B cell (primary cell): ENCODE measurements around the gene TNPO2. TPM values are rescaled to one million over a fixed set of nuclear protein-coding genes. Genes with fewer than 3 reads are reported as not detected.

Experiments used
- ATAC-seq: fragments of 200-7000 bp; cut with Tn5 transposase; one replicate; pipeline ENCODE4 v1.10.0; 2021; ENCODE audit warnings: low read depth, mild to moderate bottlenecking, moderate number of reproducible peaks, moderate library complexity
- CTCF ChIA-PET: fragments of 350-600 bp; sonication (Branson Sonifier 250); formaldehyde crosslinking; loops from one replicate; lab custom pipeline; 2021; ENCODE audit warnings: antibody characterized with exemption, inconsistent platforms; lab: Charles Lee
- POLR2A ChIA-PET: fragments of 350-600 bp; sonication (Branson Sonifier 250); formaldehyde crosslinking; loops from one replicate; lab custom pipeline; 2021; ENCODE audit warnings: antibody characterized with exemption; lab: Charles Lee
- DNase-seq: peaks from one replicate; pipeline ENCODE4 v3.0.0; 2013
- H2AFZ ChIP-seq: 2 replicates; pipeline ENCODE4 v1.6.1; 2012; ENCODE audit warnings: mild to moderate bottlenecking, low read depth, low read length; ENCODE audit not compliant: insufficient read depth, poor library complexity, severe bottlenecking
- H3K27ac ChIP-seq, 2 donors: 1 replicate in 1 of 2; 2 replicates in 1 of 2; pipeline ENCODE4 v1.5.1; 2012 to 2013; ENCODE audit warnings: low read length in 2 of 2, mild to moderate bottlenecking in 2 of 2, moderate library complexity in 1 of 2
- H3K27me3 ChIP-seq, 4 experiments: fragments of 200-600 bp in 1 of 4; sonication (generic) in 1 of 4; replicated peaks in 1 of 4; 1 replicate in 2 of 4; 2 replicates in 2 of 4; pipeline versions ENCODE4 v1.6.1 to v1.7.0; 2013 to 2016; ENCODE audit warnings: low read length in 3 of 4, mild to moderate bottlenecking in 2 of 4, mixed read lengths in 1 of 4, moderate library complexity in 1 of 4; ENCODE audit not compliant: insufficient read depth in 4 of 4, control insufficient read depth in 3 of 4; ENCODE audit errors: control extremely low read depth in 1 of 4
- H3K36me3 ChIP-seq, 2 experiments: replicated peaks in 1 of 2; 1 replicate in 1 of 2; 2 replicates in 1 of 2; pipeline versions ENCODE4 v1.6.1 to v1.7.1; 2013; ENCODE audit warnings: low read length in 1 of 2; ENCODE audit not compliant: insufficient read depth in 2 of 2, control insufficient read depth in 1 of 2; ENCODE audit errors: control extremely low read depth in 1 of 2, extremely low read depth in 1 of 2
- H3K4me1 ChIP-seq, 2 donors: fragments of 200-600 bp in 1 of 2; sonication (generic) in 1 of 2; 1 replicate in 1 of 2; 2 replicates in 1 of 2; pipeline versions ENCODE4 v1.5.1 to v1.6.1; 2013 to 2017; ENCODE audit warnings: low read length in 2 of 2; ENCODE audit not compliant: control insufficient read depth in 2 of 2, insufficient read depth in 2 of 2
- H3K4me2 ChIP-seq: replicated peaks from 2 replicates; pipeline ENCODE3; 2012; ENCODE audit warnings: mild to moderate bottlenecking, low read depth, low read length; ENCODE audit not compliant: poor library complexity, severe bottlenecking
- H3K4me3 ChIP-seq, 5 experiments: fragments of 200-600 bp in 1 of 5; sonication (generic) in 1 of 5; 1 replicate in 3 of 5; 2 replicates in 2 of 5; pipeline versions ENCODE4 v1.5.1 to v1.7.0; 2011 to 2016; ENCODE audit warnings: low read length in 4 of 5, mild to moderate bottlenecking in 4 of 5, low read depth in 2 of 5, control low read depth in 1 of 5, moderate library complexity in 1 of 5; ENCODE audit not compliant: insufficient read depth in 1 of 5; ENCODE audit errors: control extremely low read depth in 1 of 5, extremely low read depth in 1 of 5
- H3K79me2 ChIP-seq: fragments of 200-600 bp; sonication (generic); one replicate; pipeline ENCODE4 v1.6.0; 2016; ENCODE audit warnings: low read length; ENCODE audit not compliant: control insufficient read depth, insufficient read depth
- H3K9ac ChIP-seq: fragments of 200-600 bp; sonication (generic); 2 replicates; pipeline ENCODE4 v1.6.1; 2017; ENCODE audit warnings: mild to moderate bottlenecking, low read length, moderate library complexity
- H3K9me3 ChIP-seq, 3 donors: one replicate each; pipeline versions ENCODE4 v1.6.1 to v1.7.1; 2013; ENCODE audit warnings: low read length in 2 of 3; ENCODE audit not compliant: control insufficient read depth in 2 of 3, insufficient read depth in 1 of 3; ENCODE audit errors: control extremely low read depth in 1 of 3
- H4K20me1 ChIP-seq: 2 replicates; pipeline ENCODE4 v1.6.0; 2012; ENCODE audit warnings: mild to moderate bottlenecking, low read length; ENCODE audit not compliant: insufficient read depth, control insufficient read depth, poor library complexity, severe bottlenecking
- H3K27ac Mint-ChIP-seq: one replicate; pipeline ENCODE4 v1.8.0; 2021; ENCODE audit warnings: mixed read lengths
- H3K27me3 Mint-ChIP-seq: one replicate; pipeline ENCODE4 v1.8.0; 2021; ENCODE audit warnings: mixed read lengths
- H3K4me1 Mint-ChIP-seq: one replicate; pipeline ENCODE4 v1.8.0; 2021; ENCODE audit warnings: mixed read lengths
- H3K4me3 Mint-ChIP-seq: one replicate; pipeline ENCODE4 v1.8.0; 2021; ENCODE audit warnings: mixed read lengths
- H3K9me3 Mint-ChIP-seq: one replicate; pipeline ENCODE4 v1.8.0; 2022; ENCODE audit warnings: mixed read lengths; ENCODE audit not compliant: insufficient read depth
- CTCF ChIP-seq: fragments of 200-600 bp; IDR thresholded peaks from one replicate; pipeline ENCODE4 v1.8.0; 2022; ENCODE audit warnings: antibody characterized with exemption, mild to moderate bottlenecking
- EZH2 ChIP-seq: IDR thresholded peaks from 2 replicates; pipeline ENCODE4 v1.6.1; 2012; ENCODE audit warnings: borderline replicate concordance, low read depth, mild to moderate bottlenecking, moderate library complexity, low read length; ENCODE audit not compliant: insufficient read depth, poor library complexity, severe bottlenecking
- WGBS: methylation state at CpG from one replicate; pipeline ENCODE4 v1.1.5; 2013; ENCODE audit warnings: missing lambda C conversion rate; ENCODE audit not compliant: insufficient coverage; 5-methylcytosine and 5-hydroxymethylcytosine counted together
- intact Hi-C: fragments of 100-400 bp; cut with micrococcal nuclease; formaldehyde crosslinking; loops from one replicate; pipeline ENCODE4 v1.10.0; 2022
- polyA plus RNA-seq: library from polyadenylated mRNA; depleted of rRNA; stranded (reverse); fragments of >200 nt; gene quantifications from 2 replicates; pipeline ENCODE4 v1.2.3, GENCODE V29; 2012
- total RNA-seq, 2 donors: library from RNA; stranded (reverse); fragments of 120-200 nt in 1 of 2; gene quantifications; 1 replicate in 1 of 2; 2 replicates in 1 of 2; pipeline versions ENCODE4 v1.2.3 to v1.2.4, GENCODE V29; 2013 to 2022

Gene TNPO2
- total and polyA plus RNA-seq, 2 donors (not counting 1 experiment from before 2014, with no cell fraction given): 73.7 to 85.6 TPM

DNA sequence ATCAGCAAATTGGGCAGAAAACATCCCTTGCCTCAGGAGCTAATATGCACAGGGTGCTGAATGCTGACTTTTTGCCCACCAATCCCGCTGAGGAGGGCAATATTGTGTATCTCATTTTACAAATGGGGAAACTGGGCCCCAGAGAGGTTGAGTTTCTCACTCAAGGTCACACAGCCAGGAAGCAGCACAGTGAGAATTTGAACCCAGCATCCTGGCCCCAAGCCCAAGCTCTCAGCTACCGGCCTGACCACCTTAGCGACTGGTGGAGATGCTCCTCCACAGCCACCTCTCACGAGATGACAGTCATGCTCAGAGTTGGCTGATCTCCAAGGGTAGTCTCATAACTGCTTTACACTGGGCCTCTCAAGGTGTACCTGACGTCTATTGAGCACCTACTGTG is 30.8 kb downstream of the TNPO2 start:
- intact Hi-C loops: no loop called here
- H3K9ac ChIP-seq: no peak overlapping the region
- Mint-ChIP-seq H3K9me3 (no peaks in the 10 kb centered on the region), H3K4me3 (no peak overlapping the region), H3K4me1 (peaks cover 7% of the 10 kb centered on the region), H3K27me3 (no peaks in the 10 kb centered on the region), H3K27ac (no peak overlapping the region)
- no peak overlapping the region for H3K4me2 ChIP-seq
- 98% methylated on average over 4 of the region's 5 CpGs for WGBS
- ChIA-PET CTCF (interaction anchor here (0.5 kb wide), 1 partner anchor 189 kb away, joined by 3 read pairs; no protein-coding TSS in a partner anchor), POLR2A (interaction anchor here (0.6 kb wide), 1 partner anchor 37 kb away, joined by 3 read pairs; no protein-coding TSS in a partner anchor)
- no peak for TF ChIP-seq CTCF
- no peak for TF ChIP-seq EZH2
- DNase-seq (no peak), ATAC-seq (no peak)
- no peaks in the 10 kb centered on the region for H3K27me3 ChIP-seq
- peaks cover 13 to 17% of the 10 kb centered on the region in 2 donors for H3K4me1 ChIP-seq
- no peaks in the 10 kb centered on the region for H3K9me3 ChIP-seq
- no peak overlapping the region for H3K27ac ChIP-seq
- no peak overlapping the region for H3K4me3 ChIP-seq
- H2AFZ ChIP-seq: no peak overlapping the region
- no peaks in the 10 kb centered on the region for H3K36me3 ChIP-seq
- no peaks in the 10 kb centered on the region for H4K20me1 ChIP-seq
- no peaks in the 10 kb centered on the region for H3K79me2 ChIP-seq

DNA sequence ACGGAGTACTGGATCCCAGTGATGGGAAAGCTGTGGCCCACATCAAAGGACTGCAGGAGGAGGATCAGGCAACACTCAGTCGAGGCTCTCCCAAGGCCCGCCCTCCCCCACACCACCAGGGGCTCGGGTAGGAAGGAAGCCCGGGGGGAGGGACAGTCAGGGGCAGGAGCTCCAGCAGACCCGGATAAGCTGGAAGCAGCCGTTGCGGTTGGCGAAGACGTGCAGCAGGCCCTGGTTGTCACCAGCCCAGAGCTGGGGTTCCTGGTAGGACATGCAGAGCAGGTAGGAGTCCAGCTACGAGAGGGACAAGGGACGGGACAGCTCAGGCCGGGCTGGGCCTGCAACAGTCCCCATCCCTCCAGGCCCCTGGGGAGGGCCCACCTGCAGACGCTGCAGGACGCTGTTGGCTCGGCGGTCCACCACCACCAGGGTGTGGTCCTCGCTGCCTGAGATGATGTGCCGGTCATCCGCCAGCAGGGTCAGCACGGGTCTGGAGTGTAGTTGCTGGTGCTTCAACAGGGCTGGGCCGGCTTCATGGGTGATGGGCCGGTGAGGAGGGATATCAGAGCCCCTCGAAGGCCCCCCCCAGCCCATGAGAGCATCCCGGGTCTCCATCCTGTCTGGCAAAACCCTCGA is 34.0 kb downstream of the TNPO2 start:
- no peaks in the 10 kb centered on the region for H3K36me3 ChIP-seq
- H3K4me3 Mint-ChIP-seq: no peak overlapping the region
- H2AFZ ChIP-seq: no peak overlapping the region
- ATAC-seq: no peak
- no peaks in the 10 kb centered on the region for H3K27me3 Mint-ChIP-seq
- ChIA-PET CTCF (interaction anchor here (1.0 kb wide), 1 partner anchor 12 kb away, joined by 4 read pairs; no protein-coding TSS in a partner anchor), POLR2A (no interaction called here)
- H3K27me3 ChIP-seq: no peaks in the 10 kb centered on the region
- no peak overlapping the region for H3K4me3 ChIP-seq
- TF ChIP-seq EZH2 (no peak), CTCF (no peak)
- H3K9me3 ChIP-seq: no peaks in the 10 kb centered on the region
- WGBS: 43% methylated on average over 22 of the region's 26 CpGs
- H3K9ac ChIP-seq: no peak overlapping the region
- intact Hi-C loops: no loop called here
- DNase-seq: peak; percentile 10
- H3K4me2 ChIP-seq: no peak overlapping the region
- no peaks in the 10 kb centered on the region for H3K79me2 ChIP-seq
- H3K27ac ChIP-seq: no peak overlapping the region
- no peaks in the 10 kb centered on the region for H3K4me1 ChIP-seq
- H3K4me1 Mint-ChIP-seq: no peaks in the 10 kb centered on the region
- no peaks in the 10 kb centered on the region for H3K9me3 Mint-ChIP-seq
- no peaks in the 10 kb centered on the region for H4K20me1 ChIP-seq
- no peak overlapping the region for H3K27ac Mint-ChIP-seq
